GM12878 (cell line): ENCODE measurements around the gene EML1. TPM values are rescaled to one million over a fixed set of nuclear protein-coding genes. Genes with fewer than 3 reads are reported as not detected.

Source experiments
- ATAC-seq: fragments of 200-7000 bp; cut with Tn5 transposase; 3 replicates; pipeline ENCODE4 v1.9.1; 2020; ENCODE audit warnings: mild to moderate bottlenecking, moderate library complexity
- BruUV-seq: library from RNA; stranded (reverse); fragments of 400-500 nt; replicated peaks from 2 replicates; lab custom pipeline; 2021; lab: Mats Ljungman, UMichigan
- CTCF ChIA-PET: fragments of 300-600 bp; sonication (Branson Sonifier 250); formaldehyde crosslinking; extraction: SDS; loops from one replicate; lab custom pipeline; 2021; ENCODE audit warnings: inconsistent platforms; lab: Yijun Ruan, JAX
- POLR2A ChIA-PET: fragments of 350-600 bp; formaldehyde crosslinking; extraction: SDS; loops from one replicate; lab custom pipeline; 2021; ENCODE audit warnings: inconsistent platforms; lab: Charles Lee
- RAD21 ChIA-PET: fragments of 300-600 bp; sonication (Branson Sonifier 250); formaldehyde crosslinking; loops from one replicate; lab custom pipeline; 2023; ENCODE audit warnings: antibody characterized with exemption; ENCODE audit not compliant: unreplicated experiment; lab: Charles Lee
- SMC1A ChIA-PET: fragments of 300-600 bp; sonication (Branson Sonifier 250); formaldehyde crosslinking; loops from one replicate; lab custom pipeline; 2023; ENCODE audit not compliant: unreplicated experiment, uncharacterized antibody; lab: Charles Lee
- DNase-seq: peaks from one replicate; pipeline ENCODE4 v3.0.0-alpha.2; 2011; ENCODE audit warnings: low read depth, low spot score
- FAIRE-seq: peaks from 3 replicates; lab custom pipeline; 2011; peaks lifted over from hg19 to GRCh38; lab: Jason Lieb, UNC
- H2AFZ ChIP-seq: 2 replicates; pipeline ENCODE4 v1.6.0; 2011; ENCODE audit warnings: low read depth, low read length, control low read depth; ENCODE audit not compliant: control insufficient read depth
- H3K27ac ChIP-seq: 2 replicates; pipeline ENCODE4 v1.5.1; 2011; ENCODE audit warnings: control low read depth; ENCODE audit not compliant: control insufficient read depth, insufficient read depth
- H3K27me3 ChIP-seq, 2 experiments: replicated peaks in 1 of 2; 2 replicates each; pipeline versions ENCODE4 v1.6.0 to v1.6.1; 2011; ENCODE audit warnings: low read length in 1 of 2; ENCODE audit not compliant: control insufficient read depth in 2 of 2, insufficient read depth in 2 of 2
- H3K36me3 ChIP-seq, 2 experiments: 2 replicates each; pipeline ENCODE4 v1.5.1; 2011; ENCODE audit warnings: low read length in 1 of 2; ENCODE audit not compliant: control insufficient read depth in 2 of 2, insufficient read depth in 2 of 2
- H3K4me1 ChIP-seq: 2 replicates; pipeline ENCODE4 v1.6.1; 2011; ENCODE audit warnings: mild to moderate bottlenecking, low read length, moderate library complexity, mixed read lengths; ENCODE audit not compliant: control insufficient read depth, insufficient read depth
- H3K4me2 ChIP-seq: 2 replicates; pipeline ENCODE4 v1.6.0; 2011; ENCODE audit warnings: control low read depth; ENCODE audit not compliant: control insufficient read depth, insufficient read depth
- H3K4me3 ChIP-seq: fragments of 200-600 bp; sonication (generic); 2 replicates; pipeline ENCODE4 v1.5.1; 2016
- H3K79me2 ChIP-seq: 2 replicates; pipeline ENCODE4 v1.6.0; 2011; ENCODE audit warnings: low read length; ENCODE audit not compliant: control insufficient read depth, insufficient read depth
- H3K9ac ChIP-seq: 2 replicates; pipeline ENCODE4 v1.8.0; 2011; ENCODE audit warnings: low read length, control low read depth, mixed read lengths; ENCODE audit not compliant: control insufficient read depth, insufficient read depth
- H3K9me3 ChIP-seq: replicated peaks from 3 replicates; pipeline ENCODE4 v1.5.1; 2011; ENCODE audit warnings: mild to moderate bottlenecking, low read length; ENCODE audit not compliant: control insufficient read depth, insufficient read depth
- H4K20me1 ChIP-seq: 2 replicates; pipeline ENCODE4 v1.6.0; 2011; ENCODE audit not compliant: control insufficient read depth, insufficient read depth
- BACH1 ChIP-seq: fragments of 450-650 bp; IDR thresholded peaks from 2 replicates; pipeline ENCODE4 v1.6.1; 2017; ENCODE audit warnings: mild to moderate bottlenecking, borderline replicate concordance
- BRCA1 ChIP-seq: IDR thresholded peaks from 2 replicates; pipeline ENCODE4 v1.6.1; 2011; ENCODE audit warnings: low read depth, low read length, improper control_type of control experiment
- CTCF ChIP-seq, 3 experiments: IDR thresholded peaks in 2 of 3; conservative IDR thresholded peaks in 1 of 3; 2 replicates each; pipeline ENCODE4 v1.5.1; 2011; ENCODE audit warnings: low read depth in 3 of 3, low read length in 3 of 3, mild to moderate bottlenecking in 3 of 3, control low read depth in 2 of 3, moderate library complexity in 2 of 3, inconsistent platforms in 1 of 3, mixed read lengths in 1 of 3; ENCODE audit not compliant: control insufficient read depth in 2 of 3, insufficient read depth in 1 of 3; ENCODE audit errors: extremely low read depth in 1 of 3
- IRF3 ChIP-seq: fragments of 450-650 bp; IDR thresholded peaks from 2 replicates; pipeline ENCODE4 v1.6.1; 2014; ENCODE audit warnings: mild to moderate bottlenecking
- LARP7 ChIP-seq: fragments of 450-650 bp; IDR thresholded peaks from 2 replicates; pipeline ENCODE4 v1.6.1; 2017; ENCODE audit warnings: mild to moderate bottlenecking
- MEF2A ChIP-seq: IDR thresholded peaks from 2 replicates; pipeline ENCODE4 v1.6.1; 2011; ENCODE audit warnings: low read depth, mild to moderate bottlenecking, low read length, moderate library complexity; ENCODE audit not compliant: insufficient read depth
- NFIC ChIP-seq: IDR thresholded peaks from 2 replicates; pipeline ENCODE4 v1.6.1; 2012; ENCODE audit warnings: low read depth, mild to moderate bottlenecking, inconsistent platforms, low read length, moderate library complexity
- NFXL1 ChIP-seq: fragments of 450-650 bp; IDR thresholded peaks from 2 replicates; pipeline ENCODE4 v1.6.1; 2017; ENCODE audit warnings: antibody characterized with exemption, mild to moderate bottlenecking, borderline replicate concordance
- POLR2AphosphoS5 ChIP-seq: IDR thresholded peaks from 2 replicates; pipeline ENCODE4 v1.6.1; 2011; ENCODE audit warnings: mild to moderate bottlenecking, low read length, inconsistent platforms
- RAD21 ChIP-seq: IDR thresholded peaks from 2 replicates; pipeline ENCODE4 v1.6.1; 2011; ENCODE audit warnings: mild to moderate bottlenecking, low read depth, low read length, moderate library complexity; ENCODE audit not compliant: insufficient read depth
- RELA ChIP-seq: fragments of 450-650 bp; IDR thresholded peaks from 2 replicates; pipeline ENCODE4 v1.8.0; 2014; ENCODE audit warnings: borderline replicate concordance; ENCODE audit not compliant: partially characterized antibody
- SMAD5 ChIP-seq: IDR thresholded peaks from 2 replicates; pipeline ENCODE4 v1.6.1; 2016; ENCODE audit warnings: antibody characterized with exemption, low read depth
- SREBF1 ChIP-seq: IDR thresholded peaks from 2 replicates; pipeline ENCODE4 v1.6.1; 2012; ENCODE audit warnings: mild to moderate bottlenecking, low read length
- WGBS: methylation state at CpG from one replicate; pipeline ENCODE4 v1.1.6; 2016; ENCODE audit warnings: low lambda C conversion rate; ENCODE audit not compliant: insufficient replicate concordance, insufficient coverage; ENCODE audit errors: missing lambda C conversion rate; 5-methylcytosine and 5-hydroxymethylcytosine counted together
- in situ Hi-C: fragments of 300-500 bp; cut with MboI; formaldehyde crosslinking; loops from 9 replicates; pipeline ENCODE4 v1.14.3; 2018; ENCODE audit warnings: mixed read lengths
- intact Hi-C: fragments of 100-400 bp; cut with micrococcal nuclease; formaldehyde crosslinking; loops from one replicate; pipeline ENCODE4 v1.14.2; 2022; ENCODE audit not compliant: unreplicated experiment
- polyA plus RNA-seq, 11 experiments: library from polyadenylated mRNA; depleted of rRNA in 4 of 11; unstranded in 6 of 11; stranded (reverse) in 5 of 11; fragments of >200 nt; fragmentation: Nextera tagmentation in 4 of 11; fragmentation: Illumina TruSeq in 1 of 11; extraction: Ambion mirVana in 4 of 11; extraction: Trizol in 1 of 11; gene quantifications; 1 replicate in 1 of 11; 2 replicates in 10 of 11; pipeline versions ENCODE4 v1.2.1 to v1.2.3, GENCODE V29; 2011 to 2016; ENCODE audit warnings: inconsistent platforms in 2 of 11, missing spikeins in 2 of 11, low read depth in 1 of 11
- total RNA-seq, 4 experiments: library from RNA; depleted of rRNA in 3 of 4; stranded (reverse); fragments of >200 nt in 3 of 4; fragmentation: Illumina TruSeq in 1 of 4; extraction: Trizol in 1 of 4; gene quantifications; 2 replicates each; pipeline versions ENCODE4 v1.2.1 to v1.2.3, GENCODE V29; 2013 to 2021

The EML1 gene
- total and polyA plus RNA-seq, 10 of the 15 experiments (the other 5 are each of a cell fraction or from before 2014, with no cell fraction given): 0.05 to 3.4 (median 0.11) TPM; not detected in 3

GRCh38 chr14:99779751-99780150, 13.5 kb upstream of the EML1 start (continued):
- TF ChIP-seq CTCF (IDR thresholded peaks at IDR 0.05 in 2 of 3, conservative IDR thresholded peaks at IDR 0.05 in 1 of 3; ENCODE audit: control insufficient read depth in 2 of 3, extremely low read depth in 1 of 3, insufficient read depth in 1 of 3, low read depth in 3 of 3, low read length in 3 of 3): no peak
- no peak for TF ChIP-seq BACH1
- no peak for TF ChIP-seq NFXL1
- no peak for TF ChIP-seq POLR2AphosphoS5
- TF ChIP-seq, all 136 proteins: peak for 0

- intact Hi-C loops (no loop called here), in situ Hi-C loops (no loop called here)
- ChIA-PET RAD21 (no interaction called here), SMC1A (no interaction called here), POLR2A (no interaction called here), CTCF (no interaction called here)
- Histone ChIP-seq H3K9me3 (no peaks in the 10 kb centered on the region), H2AFZ (no peak overlapping the region), H3K4me3 (no peak overlapping the region), H3K4me1 (no peaks in the 10 kb centered on the region), H3K27me3 (no peaks in the 10 kb centered on the region; a peak in 2 of 4 replicates), H3K27ac (no peak overlapping the region), H3K36me3 (no peaks in the 10 kb centered on the region), H3K9ac (no peak overlapping the region), H3K79me2 (no peaks in the 10 kb centered on the region), H4K20me1 (no peaks in the 10 kb centered on the region), H3K4me2 (no peak overlapping the region)
- no peak for TF ChIP-seq NFIC
- TF ChIP-seq RELA: no peak
- TF ChIP-seq SREBF1: no peak
- no peak for TF ChIP-seq IRF3
- no peak for TF ChIP-seq MEF2A
- no peak for TF ChIP-seq BRCA1
- TF ChIP-seq SMAD5: no peak
- TF ChIP-seq LARP7: no peak
- TF ChIP-seq RAD21: no peak
- no peak for FAIRE-seq
- no TSS peak for BruUV-seq
- no peak for DNase-seq
- WGBS: 61% methylated on average over 9 of the region's 9 CpGs
- ATAC-seq: no peak
These were observed 12.5 kb upstream of the EML1 start for GRCh38 chr14:99780690-99781089.
